GM12874 (cell line): Measurements from ENCODE around the gene CCDC141.

Experiments
- TF ChIP-seq, protein P1 (sequence below): IDR thresholded peaks from 2 replicates; pipeline ENCODE4 v1.5.1; 2011; ENCODE audit warnings: low read depth, mild to moderate bottlenecking, control low read depth, low read length, moderate library complexity; ENCODE audit not compliant: insufficient read depth

CCDC141 gene, protein sequence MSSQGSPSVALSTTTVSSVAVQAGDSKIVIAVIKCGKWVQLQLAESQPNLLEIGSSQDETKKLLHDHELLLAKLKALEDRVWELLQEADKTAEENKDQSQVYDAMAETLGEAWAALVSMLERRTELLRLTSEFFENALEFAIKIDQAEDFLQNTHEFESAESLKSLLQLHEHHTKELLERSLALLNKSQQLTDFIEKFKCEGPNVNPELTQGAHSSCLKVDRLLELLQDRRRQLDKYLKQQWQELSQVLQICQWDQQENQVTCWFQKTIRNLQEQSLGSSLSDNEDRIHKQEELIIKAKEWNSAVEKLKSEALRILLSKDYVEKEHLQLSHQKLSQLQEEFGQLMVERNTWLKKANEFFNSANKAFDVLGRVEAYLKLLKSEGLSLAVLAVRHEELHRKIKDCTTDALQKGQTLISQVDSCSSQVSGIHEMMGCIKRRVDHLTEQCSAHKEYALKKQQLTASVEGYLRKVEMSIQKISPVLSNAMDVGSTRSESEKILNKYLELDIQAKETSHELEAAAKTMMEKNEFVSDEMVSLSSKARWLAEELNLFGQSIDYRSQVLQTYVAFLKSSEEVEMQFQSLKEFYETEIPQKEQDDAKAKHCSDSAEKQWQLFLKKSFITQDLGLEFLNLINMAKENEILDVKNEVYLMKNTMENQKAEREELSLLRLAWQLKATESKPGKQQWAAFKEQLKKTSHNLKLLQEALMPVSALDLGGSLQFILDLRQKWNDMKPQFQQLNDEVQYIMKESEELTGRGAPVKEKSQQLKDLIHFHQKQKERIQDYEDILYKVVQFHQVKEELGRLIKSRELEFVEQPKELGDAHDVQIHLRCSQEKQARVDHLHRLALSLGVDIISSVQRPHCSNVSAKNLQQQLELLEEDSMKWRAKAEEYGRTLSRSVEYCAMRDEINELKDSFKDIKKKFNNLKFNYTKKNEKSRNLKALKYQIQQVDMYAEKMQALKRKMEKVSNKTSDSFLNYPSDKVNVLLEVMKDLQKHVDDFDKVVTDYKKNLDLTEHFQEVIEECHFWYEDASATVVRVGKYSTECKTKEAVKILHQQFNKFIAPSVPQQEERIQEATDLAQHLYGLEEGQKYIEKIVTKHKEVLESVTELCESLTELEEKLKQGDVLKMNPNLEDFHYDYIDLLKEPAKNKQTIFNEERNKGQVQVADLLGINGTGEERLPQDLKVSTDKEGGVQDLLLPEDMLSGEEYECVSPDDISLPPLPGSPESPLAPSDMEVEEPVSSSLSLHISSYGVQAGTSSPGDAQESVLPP (N-terminal part only)

DNA sequence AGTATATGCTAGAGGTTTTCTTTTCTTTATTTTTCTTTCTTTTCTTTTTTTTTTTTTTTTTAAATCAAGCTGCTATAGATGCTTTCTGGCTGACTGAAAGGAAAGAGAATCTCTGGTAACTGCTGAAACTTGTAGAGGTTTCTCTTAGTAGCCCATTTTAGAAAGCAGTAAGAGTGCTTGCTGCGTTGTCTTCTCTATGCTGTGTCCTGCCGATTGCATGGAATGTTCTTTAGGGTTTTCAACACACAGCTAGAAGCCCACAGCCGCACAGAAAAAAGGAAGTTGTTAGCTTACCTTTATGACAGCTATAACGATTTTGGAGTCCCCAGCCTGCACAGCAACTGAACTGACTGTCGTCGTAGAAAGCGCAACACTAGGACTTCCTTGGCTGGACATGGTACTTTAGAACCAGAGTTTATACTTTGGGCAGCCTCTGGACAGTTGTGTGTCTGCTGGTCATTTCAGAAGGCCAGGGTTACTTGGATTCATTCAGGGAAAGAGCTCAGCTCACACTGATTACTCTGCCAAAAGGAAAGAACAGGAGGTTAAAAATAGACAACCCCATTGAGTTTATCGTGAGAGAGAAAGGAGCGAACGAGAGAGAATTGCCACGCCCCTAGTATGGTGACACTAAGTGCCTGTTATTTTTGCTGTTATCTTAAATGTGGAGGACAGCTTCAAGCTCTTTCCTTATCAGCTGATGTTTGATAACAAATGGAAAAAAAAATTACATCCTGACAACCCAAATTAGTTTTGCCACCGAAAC, at the start of gene CCDC141:
Gene CCDC141 (minus strand): TSS at position 592 of the 766 bp plus-strand sequence. CDS start 196 bp downstream, at position 396.
- TF ChIP-seq, protein P1, sequence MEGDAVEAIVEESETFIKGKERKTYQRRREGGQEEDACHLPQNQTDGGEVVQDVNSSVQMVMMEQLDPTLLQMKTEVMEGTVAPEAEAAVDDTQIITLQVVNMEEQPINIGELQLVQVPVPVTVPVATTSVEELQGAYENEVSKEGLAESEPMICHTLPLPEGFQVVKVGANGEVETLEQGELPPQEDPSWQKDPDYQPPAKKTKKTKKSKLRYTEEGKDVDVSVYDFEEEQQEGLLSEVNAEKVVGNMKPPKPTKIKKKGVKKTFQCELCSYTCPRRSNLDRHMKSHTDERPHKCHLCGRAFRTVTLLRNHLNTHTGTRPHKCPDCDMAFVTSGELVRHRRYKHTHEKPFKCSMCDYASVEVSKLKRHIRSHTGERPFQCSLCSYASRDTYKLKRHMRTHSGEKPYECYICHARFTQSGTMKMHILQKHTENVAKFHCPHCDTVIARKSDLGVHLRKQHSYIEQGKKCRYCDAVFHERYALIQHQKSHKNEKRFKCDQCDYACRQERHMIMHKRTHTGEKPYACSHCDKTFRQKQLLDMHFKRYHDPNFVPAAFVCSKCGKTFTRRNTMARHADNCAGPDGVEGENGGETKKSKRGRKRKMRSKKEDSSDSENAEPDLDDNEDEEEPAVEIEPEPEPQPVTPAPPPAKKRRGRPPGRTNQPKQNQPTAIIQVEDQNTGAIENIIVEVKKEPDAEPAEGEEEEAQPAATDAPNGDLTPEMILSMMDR, result no peak

DNA sequence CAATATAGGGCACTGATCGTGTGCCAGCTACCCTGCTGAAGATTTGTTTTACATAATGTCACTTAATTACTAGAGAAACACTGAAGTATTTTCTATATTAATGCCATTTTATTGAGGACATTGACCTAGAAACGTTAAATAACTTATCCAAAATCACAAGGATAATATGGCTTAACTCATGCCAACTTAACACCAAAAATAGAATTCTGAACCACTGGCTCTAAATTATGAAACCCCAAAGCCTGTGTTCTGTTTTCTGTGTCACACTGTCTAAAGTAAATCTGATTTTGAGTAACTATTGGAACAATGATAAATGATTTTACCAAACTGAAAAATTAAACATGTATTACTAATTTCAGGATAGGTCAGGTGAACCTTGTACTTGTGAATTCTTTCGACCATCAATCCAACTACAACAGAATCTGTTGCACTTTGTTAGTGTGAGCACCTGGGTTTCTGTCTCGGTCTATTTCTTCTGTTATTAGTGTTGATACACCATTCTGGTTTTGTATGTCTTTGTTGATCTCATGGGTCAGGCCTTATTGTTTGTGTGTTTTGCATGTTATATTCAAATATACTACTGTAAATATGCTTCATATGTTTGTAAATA, 48.2 kb upstream of the CCDC141 start:
- TF ChIP-seq, protein P1, result no peak

DNA sequence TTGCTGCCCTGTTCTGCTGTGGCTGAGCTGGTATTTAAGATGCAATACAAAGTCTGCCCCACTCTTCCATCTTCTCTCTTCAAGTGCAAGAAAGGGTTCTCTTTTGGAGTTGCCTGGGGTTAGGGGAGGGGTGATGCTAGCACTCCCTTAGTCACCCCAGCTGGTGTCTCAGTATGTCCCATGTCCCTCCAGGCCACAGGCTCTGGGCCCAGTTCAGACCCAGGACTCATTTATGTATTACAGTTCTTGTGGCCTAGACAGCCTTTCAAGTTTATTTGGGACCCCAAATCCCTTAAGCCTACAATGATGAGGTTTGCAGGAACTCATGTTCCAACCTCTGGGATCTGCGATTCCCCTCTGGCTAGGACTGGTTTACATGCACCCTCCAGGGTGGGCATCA, 47.2 kb upstream of the CCDC141 start:
- TF ChIP-seq, protein P1, result no peak

DNA sequence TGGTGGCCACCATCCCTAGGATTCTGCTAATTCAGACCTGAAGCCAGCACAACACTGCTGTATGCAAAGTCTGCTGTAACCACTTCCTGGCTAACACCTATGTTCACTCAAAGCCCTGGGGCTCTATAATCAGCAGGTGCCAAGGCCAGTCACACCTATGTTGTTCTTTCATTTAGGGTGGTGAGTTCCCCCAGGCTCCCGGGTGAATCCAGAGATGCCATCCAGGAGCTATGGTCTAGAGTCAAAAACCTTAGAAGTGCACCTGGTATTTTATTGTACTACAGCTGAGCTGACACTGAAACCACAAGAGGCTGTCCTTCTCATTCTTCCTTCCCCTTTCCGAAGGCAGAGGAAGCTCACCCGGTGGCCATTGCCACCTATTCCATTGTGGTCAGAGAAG, 46.2 kb upstream of the CCDC141 start:
- TF ChIP-seq, protein P1, result no peak

DNA sequence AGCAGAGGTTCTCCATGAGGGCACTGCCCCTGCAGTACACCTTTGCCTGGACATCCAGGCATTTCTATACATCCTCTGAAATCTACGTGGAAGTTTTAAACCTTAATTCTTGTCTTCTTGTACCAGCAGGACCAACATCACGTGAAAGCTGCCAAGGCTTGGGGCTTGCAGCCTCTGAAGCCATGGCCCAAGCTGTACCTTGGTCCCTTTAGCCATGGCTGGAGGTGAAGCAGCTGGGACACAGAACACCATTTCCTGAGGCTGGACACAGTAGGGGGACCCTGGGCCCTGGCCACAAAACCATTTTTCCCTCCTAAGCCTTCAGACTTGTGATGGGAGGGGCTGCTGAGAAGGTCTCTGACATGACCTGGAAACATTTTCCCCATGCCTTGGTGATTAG, 32.8 kb upstream of the CCDC141 start:
- TF ChIP-seq, protein P1, result no peak

DNA sequence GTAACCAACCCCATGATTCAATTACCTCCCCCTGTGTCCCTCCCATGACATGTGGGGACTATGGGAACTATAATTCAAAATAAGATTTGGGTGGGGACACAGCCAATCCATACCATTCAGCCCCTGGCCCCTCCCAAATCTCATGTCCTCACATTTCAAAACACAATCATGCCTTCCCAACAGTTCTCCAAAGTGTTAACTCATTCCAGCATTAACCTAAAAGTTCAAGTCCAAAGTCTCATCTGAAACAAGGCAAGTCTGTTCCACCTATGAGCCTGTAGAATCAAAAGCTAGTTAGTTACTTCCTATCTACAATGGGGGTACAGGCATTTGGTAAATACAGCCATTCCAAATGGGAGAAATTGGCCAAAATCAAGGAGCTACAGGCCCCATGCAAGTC, 32.0 kb upstream of the CCDC141 start:
- TF ChIP-seq, protein P1, result no peak
